NT2/D1 (cell line): Measurements from ENCODE around the gene CEP89.
"Not testable (repeated sequence)": the region's sequence is repeated elsewhere in the genome, so short reads cannot be mapped to it uniquely, and the experiment has no call there.

Experiments
- DNase-seq: peaks from one replicate; pipeline ENCODE4 v3.0.0-alpha.2; 2011; ENCODE audit warnings: low read depth, low spot score
- H3K27me3 ChIP-seq: 2 replicates; pipeline ENCODE4 v1.6.0; 2011; ENCODE audit warnings: mild to moderate bottlenecking; ENCODE audit not compliant: insufficient read length, insufficient read depth
- H3K36me3 ChIP-seq: 2 replicates; pipeline ENCODE4 v1.6.1; 2011; ENCODE audit warnings: mild to moderate bottlenecking, low read length, mixed read lengths; ENCODE audit not compliant: insufficient read depth, insufficient read length
- H3K4me1 ChIP-seq: 2 replicates; pipeline ENCODE4 v1.5.1; 2011; ENCODE audit not compliant: insufficient read depth, insufficient read length
- H3K4me3 ChIP-seq: 2 replicates; pipeline ENCODE4 v1.5.1; 2011; ENCODE audit warnings: low read depth; ENCODE audit not compliant: insufficient read length
- H3K9ac ChIP-seq: 2 replicates; pipeline ENCODE4 v1.6.0; 2011; ENCODE audit warnings: low read depth; ENCODE audit not compliant: insufficient read length
- H3K9me3 ChIP-seq: 2 replicates; pipeline ENCODE4 v1.5.1; 2011; ENCODE audit warnings: mild to moderate bottlenecking, low read length; ENCODE audit not compliant: insufficient read depth
- SUZ12 ChIP-seq: IDR thresholded peaks from 2 replicates; pipeline ENCODE4 v1.6.1; 2011; ENCODE audit not compliant: insufficient read length, insufficient read depth; ENCODE audit errors: extremely low read depth
- YY1 ChIP-seq: IDR thresholded peaks from 2 replicates; pipeline ENCODE4 v1.6.1; 2011; ENCODE audit not compliant: insufficient read length, insufficient read depth
- ZNF274 ChIP-seq: IDR thresholded peaks from 2 replicates; pipeline ENCODE4 v1.6.1; 2011; ENCODE audit warnings: mild to moderate bottlenecking, low read depth, low read length

Gene CEP89

DNA sequence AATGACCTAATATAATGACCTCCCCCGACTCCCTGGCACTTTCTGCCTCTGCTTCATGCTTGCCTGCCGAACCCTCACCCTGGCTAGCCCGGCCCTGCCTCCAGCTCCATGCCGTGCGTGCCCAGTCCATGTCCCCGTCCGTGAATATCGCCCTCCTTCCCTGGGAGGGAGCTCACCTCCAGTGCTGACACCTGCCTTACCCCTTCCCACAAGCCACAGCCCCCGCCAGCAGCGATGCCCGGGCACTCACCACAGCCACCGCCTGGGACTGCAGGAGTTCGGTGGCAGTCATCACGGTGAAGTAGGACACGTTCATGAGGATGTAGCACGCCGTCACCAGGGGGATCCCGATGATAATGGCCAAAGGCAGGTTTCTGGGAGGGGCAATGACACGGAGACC is 112.2 kb downstream of the CEP89 start:
- Histone ChIP-seq H3K4me1 (no peaks in the 10 kb centered on the region), H3K36me3 (no peaks in the 10 kb centered on the region), H3K27me3 (no peaks in the 10 kb centered on the region), H3K4me3 (no peak overlapping the region), H3K9me3 (no peaks in the 10 kb centered on the region), H3K9ac (no peak overlapping the region)
- TF ChIP-seq SUZ12 (no peak), YY1 (no peak), ZNF274 (no peak)
- DNase-seq, result no peak

DNA sequence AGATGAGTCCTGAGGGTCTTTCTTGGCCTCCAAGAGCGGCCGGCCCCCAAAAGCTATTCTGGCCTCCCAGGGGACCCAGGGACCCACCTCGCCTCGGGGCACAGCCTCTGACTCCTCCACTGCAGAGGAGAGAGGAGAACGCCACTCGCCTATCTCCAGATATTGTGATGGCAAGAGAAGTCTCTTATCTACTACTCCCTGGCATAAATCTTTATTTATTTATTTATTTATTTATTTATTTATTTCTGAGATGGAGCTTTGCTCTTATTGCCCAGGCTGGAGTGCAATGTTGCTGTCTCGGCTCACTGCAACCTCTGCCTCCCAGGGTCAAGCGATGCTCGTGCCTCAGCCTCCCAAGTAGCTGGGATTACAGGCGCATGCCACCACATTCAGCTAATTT is 113.2 kb downstream of the CEP89 start:
- Histone ChIP-seq H3K9ac (no peak overlapping the region), H3K4me3 (no peak overlapping the region), H3K27me3 (no peaks in the 10 kb centered on the region), H3K4me1 (no peaks in the 10 kb centered on the region), H3K36me3 (no peaks in the 10 kb centered on the region), H3K9me3 (no peaks in the 10 kb centered on the region)
- TF ChIP-seq YY1, result no peak
- no peak for TF ChIP-seq SUZ12
- TF ChIP-seq ZNF274, result no peak
- DNase-seq, result no peak

DNA sequence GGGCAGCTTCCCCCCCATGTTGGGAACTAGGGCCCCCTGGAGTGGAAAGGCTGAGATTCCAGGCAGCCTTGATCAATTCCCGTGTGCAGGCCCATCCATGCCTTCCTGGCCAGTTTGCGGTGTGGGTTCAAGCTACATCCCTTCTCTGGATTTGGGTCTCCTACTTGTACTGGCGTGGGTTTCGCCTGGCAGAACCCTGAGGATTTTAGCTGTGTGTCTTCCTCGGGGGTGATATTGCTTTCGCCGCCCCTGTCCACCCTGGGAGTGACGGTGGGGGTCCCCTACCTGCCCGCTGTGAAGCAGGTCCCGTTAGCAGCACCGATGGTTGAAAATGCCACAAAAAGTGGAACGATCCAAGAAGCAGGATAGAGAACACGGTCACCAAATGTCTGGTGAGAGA is 113.6 kb downstream of the CEP89 start:
- Histone ChIP-seq H3K9ac (no peak overlapping the region), H3K4me3 (no peak overlapping the region), H3K4me1 (no peaks in the 10 kb centered on the region), H3K9me3 (no peaks in the 10 kb centered on the region), H3K27me3 (no peaks in the 10 kb centered on the region), H3K36me3 (no peaks in the 10 kb centered on the region)
- TF ChIP-seq SUZ12, result no peak
- TF ChIP-seq YY1, result no peak
- TF ChIP-seq ZNF274, result no peak
- no peak for DNase-seq

- TF ChIP-seq ZNF274 (no peak), YY1 (no peak), SUZ12 (no peak)
- H3K36me3 ChIP-seq, result no peaks in the 10 kb centered on the region
These were observed 114.2 kb downstream of the CEP89 start for GRCh38 chr19:32857584-32857983.

DNA sequence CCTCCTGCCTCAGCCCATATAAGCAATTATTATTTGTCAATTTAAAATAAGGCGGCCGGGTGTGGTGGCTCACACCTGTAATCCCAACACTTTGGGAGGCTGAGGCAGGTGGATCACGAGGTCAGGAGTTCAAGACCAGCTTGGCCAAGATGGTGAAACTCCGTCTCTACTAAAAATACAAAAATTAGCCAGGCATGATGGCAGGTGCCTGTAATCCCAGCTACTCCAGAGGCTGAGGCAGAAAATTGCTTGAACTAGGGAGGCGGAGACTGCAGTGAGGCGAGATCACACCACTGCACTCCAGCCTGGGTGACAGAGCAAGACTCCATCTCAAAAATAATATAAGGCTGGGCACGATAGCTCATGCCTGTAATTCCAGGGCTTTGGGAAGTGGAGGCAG is 114.9 kb downstream of the CEP89 start:
- H3K9me3 ChIP-seq, H3K27me3 ChIP-seq, H3K36me3 ChIP-seq, H3K9ac ChIP-seq, DNase-seq, H3K4me3 ChIP-seq, H3K4me1 ChIP-seq: not testable (repeated sequence)

More at GRCh38 chr19:32857584-32857983, 114.2 kb downstream of the CEP89 start:
- Histone ChIP-seq H3K4me3 (no peak overlapping the region), H3K4me1 (no peaks in the 10 kb centered on the region), H3K27me3 (no peaks in the 10 kb centered on the region), H3K9ac (no peak overlapping the region), H3K9me3 (no peaks in the 10 kb centered on the region)
- no peak for DNase-seq

GRCh38 chr19:32852216-32852615 is 119.5 kb downstream of the CEP89 start:
- Histone ChIP-seq H3K27me3 (no peaks in the 10 kb centered on the region), H3K9me3 (no peaks in the 10 kb centered on the region), H3K4me1 (no peaks in the 10 kb centered on the region), H3K36me3 (no peaks in the 10 kb centered on the region), H3K9ac (no peak overlapping the region), H3K4me3 (no peak overlapping the region)
- DNase-seq, result no peak
- TF ChIP-seq YY1 (no peak), ZNF274 (no peak), SUZ12 (no peak)

DNA sequence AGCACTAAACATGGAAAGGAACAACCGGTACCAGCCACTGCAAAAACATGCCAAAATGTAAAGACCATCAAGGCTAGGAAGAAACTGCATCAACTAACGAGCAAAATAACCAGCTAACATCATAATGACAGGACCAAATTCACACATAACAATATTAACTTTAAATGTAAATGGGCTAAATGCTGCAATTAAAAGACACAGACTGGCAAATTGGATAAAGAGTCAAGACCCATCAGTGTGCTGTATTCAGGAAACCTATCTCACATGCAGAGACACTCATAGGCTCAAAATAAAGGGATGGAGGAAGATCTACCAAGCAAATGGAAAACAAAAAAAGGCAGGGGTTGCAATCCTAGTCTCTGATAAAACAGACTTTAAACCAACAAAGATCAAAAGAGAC is 123.7 kb downstream of the CEP89 start:
- not testable (repeated sequence) for H3K27me3 ChIP-seq, H3K4me3 ChIP-seq, H3K36me3 ChIP-seq

GRCh38 chr19:32843716-32844245 is 128.0 kb downstream of the CEP89 start:
- DNase-seq, result no peak
- Histone ChIP-seq H3K4me1 (no peaks in the 10 kb centered on the region), H3K4me3 (no peak overlapping the region), H3K9me3 (peaks cover 33% of the 10 kb centered on the region; the same call in 1 of the 2 replicates), H3K36me3 (peaks cover 7% of the 10 kb centered on the region), H3K9ac (no peak overlapping the region), H3K27me3 (no peaks in the 10 kb centered on the region)
- TF ChIP-seq YY1 (no peak), ZNF274 (no peak), SUZ12 (no peak)

More for the DNA sequence above, 123.7 kb downstream of the CEP89 start:
- DNase-seq, H3K9ac ChIP-seq, H3K4me1 ChIP-seq: not testable (repeated sequence)
- peaks cover 24% of the 10 kb centered on the region; the same call in 1 of the 2 replicates for H3K9me3 ChIP-seq
